ENCODE measurements around the gene PNPLA3.

Gene PNPLA3, protein sequence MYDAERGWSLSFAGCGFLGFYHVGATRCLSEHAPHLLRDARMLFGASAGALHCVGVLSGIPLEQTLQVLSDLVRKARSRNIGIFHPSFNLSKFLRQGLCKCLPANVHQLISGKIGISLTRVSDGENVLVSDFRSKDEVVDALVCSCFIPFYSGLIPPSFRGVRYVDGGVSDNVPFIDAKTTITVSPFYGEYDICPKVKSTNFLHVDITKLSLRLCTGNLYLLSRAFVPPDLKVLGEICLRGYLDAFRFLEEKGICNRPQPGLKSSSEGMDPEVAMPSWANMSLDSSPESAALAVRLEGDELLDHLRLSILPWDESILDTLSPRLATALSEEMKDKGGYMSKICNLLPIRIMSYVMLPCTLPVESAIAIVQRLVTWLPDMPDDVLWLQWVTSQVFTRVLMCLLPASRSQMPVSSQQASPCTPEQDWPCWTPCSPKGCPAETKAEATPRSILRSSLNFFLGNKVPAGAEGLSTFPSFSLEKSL

GRCh38 chr22:43923631-43924464 lies at the start of gene PNPLA3:
Gene PNPLA3, plus strand, starts transcription at chr22:43923805. Its CDS starts 107 bp downstream, at chr22:43923912.
- ATAC-seq: peak; percentile 81 to 87

DNA sequence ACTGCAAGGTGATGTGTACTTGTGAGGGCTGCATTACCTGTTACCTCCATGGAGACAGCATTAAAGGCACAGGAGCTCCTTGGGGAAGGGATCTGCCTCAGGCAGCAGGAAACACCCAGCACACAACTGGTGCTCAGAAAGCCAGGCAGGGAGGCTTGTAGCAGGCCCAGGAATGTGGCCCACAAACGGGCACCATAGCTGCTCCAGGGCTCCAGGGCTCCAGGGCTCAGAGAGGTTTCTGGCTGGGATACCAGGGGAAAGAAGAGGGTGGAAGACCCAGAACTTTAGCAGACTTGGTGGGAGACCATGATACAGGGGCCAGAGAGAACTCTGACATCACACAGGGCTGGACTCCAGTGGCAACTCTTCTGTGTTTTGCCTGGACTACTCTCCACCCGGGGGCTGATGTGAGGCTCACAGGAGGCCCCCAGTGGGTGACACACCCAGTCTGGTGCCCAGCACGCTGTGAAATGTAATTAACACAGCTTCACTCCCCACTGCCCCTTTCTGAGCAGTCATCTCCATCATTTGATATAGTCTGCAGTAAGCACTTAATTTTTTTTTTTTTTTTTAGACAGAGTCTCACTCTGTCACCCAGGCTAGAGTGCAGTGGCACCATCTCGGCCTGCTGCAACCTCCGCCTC lies 46.6 kb upstream of the PNPLA3 start:
- no peak for ATAC-seq

DNA sequence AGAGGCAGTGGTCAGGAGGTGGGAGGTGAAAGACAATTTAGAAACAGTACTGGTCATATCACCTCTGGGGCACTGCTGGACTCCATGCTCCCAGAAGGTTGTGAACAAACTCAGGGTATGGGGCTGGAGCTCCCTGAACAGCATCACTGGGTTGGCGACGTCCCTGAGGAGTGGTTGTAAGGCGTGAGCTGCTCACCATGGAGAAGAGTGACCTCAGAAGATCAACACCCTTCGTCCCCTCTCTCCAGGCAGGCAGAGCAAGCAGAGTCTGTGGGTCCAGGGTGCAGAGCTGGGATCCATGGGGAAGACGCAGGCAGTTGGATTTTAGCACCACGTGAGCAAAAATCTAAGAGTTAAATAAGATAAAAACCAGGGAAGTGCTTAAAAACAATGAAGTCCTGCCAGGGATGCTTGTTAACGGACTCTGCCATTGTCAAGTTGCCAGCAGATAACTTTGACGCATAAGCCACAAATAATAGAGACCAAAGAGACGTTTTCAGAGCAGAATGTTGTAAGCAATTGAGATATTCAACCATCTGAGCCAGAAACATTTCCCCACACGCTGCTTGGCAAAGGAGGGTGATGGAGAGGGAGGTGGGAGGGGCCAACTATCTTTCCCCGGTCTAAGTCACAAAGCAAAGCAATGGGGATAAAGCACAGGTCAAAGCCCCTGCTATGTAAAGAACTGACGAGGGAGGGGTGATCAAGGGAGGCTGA lies 45.4 kb upstream of the PNPLA3 start:
- no peak for ATAC-seq

DNA sequence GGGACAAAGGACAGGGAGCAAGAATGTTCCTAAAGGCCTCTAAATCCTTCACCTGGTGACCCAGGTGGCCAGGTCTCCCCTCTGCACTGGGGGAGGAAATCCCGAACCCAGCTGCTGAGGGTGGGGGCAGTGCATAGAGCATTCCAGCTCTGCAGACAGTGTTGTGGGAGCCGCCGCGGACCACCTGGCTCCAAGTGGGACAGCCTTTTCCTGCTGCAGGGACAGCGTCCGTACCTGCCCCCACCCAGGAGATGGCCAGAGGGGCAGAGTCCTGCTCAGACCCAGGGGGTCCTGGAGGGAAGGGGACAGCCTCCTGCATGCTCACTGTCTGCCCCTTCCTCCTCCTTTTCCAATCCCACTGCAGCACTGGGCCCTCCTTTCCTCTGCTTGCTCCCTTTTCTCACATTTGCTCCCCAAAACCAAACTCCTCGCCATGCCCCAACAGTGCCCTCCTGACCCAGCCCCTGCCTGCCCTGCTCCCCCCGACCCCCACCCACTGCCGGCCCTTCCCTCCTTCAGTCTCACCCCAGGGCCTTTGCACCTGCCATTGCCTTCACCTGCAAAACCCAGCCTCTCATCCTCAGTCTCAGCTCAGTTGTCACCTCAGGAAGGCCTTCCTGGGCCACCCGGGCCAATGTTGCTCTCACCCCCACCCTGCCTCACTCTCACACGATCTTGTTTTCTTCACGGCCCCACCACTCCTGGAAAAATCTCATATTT lies 44.6 kb upstream of the PNPLA3 start:
- ATAC-seq: no peak

GRCh38 chr22:43879901-43880540 lies 43.6 kb upstream of the PNPLA3 start:
- no peak for ATAC-seq

GRCh38 chr22:43880541-43880991 lies 43.0 kb upstream of the PNPLA3 start:
- no peak for ATAC-seq

DNA sequence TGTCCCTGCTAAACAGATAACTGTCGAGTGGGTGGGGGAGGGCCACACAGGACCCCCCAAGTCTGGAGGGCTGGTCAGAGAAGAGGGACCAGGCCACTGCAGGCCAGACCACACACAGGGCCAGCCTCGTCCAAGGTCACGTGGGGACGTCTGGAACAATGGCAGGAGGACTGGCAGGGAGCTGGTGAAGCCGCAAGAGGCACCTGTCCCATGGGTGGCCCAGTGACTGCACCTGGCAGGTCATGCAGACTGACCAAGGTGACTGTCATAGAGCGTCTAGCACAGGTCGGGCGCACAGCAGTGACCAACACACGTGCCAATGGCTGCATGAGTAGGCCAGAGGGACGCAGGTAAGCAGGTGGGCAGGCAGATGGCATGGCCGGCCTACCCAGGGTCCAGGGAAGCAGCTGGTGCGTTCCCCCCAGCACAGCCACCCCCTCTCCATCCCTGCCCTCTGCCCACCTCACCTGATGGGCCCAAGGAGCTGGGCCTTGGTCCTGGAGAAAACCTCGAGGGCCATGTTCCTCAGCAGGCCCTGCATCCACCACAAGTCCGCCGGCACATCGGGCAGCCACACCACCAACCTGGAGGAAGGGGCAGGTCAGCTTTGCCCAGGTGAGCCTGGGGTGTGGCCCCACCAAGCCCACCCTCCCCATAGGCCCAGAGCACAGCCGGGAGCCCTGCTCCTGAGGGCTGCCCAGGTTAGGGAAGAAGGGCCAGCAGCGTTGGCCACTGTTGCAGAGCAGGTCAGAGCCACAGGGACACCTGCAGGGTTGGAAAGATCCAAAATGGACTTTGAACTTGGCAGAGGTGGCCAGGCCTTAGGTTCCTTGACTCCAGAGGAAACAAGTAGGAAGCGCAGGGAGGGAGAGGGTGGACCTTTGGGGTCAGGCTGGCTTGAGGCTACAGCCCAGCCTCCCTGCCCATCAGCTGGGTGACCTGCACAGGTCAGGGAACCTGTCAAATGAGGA lies 42.2 kb upstream of the PNPLA3 start:
- no peak for ATAC-seq

DNA sequence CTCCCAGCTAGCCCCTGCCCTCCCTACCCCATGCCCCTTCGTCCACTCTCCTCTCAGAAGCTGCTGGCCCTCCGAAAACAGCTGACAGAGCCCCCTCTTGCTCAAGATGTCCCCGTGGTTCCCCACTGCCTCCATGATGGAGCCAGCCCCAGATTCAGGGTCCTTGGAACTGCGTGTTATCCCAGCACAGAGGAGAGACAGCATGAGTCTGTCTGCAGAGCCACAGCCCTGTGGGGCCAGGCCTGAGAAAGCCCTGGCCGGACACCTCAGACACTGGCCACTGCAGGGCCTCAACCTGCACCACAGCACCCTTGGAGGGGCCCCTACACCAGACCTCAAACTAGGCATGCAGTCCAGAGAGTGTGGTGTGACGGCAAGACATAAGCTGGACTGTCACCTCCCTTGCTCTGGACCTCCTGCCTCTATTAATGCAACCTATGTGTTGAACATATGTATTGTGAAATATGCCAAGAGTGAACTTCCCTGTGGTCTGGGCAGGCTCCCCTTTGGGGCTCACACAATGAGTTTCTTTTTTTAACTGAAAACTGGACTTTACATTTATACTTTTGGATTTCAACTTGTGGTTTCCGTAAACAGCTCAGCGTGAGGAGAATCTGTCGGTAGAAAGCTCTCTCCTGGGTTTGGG lies 41.4 kb upstream of the PNPLA3 start:
- ATAC-seq: no peak

- ATAC-seq: peak; percentile 38 to 51
Observed at GRCh38 chr22:43883012-43883661, 40.5 kb upstream of the PNPLA3 start.

DNA sequence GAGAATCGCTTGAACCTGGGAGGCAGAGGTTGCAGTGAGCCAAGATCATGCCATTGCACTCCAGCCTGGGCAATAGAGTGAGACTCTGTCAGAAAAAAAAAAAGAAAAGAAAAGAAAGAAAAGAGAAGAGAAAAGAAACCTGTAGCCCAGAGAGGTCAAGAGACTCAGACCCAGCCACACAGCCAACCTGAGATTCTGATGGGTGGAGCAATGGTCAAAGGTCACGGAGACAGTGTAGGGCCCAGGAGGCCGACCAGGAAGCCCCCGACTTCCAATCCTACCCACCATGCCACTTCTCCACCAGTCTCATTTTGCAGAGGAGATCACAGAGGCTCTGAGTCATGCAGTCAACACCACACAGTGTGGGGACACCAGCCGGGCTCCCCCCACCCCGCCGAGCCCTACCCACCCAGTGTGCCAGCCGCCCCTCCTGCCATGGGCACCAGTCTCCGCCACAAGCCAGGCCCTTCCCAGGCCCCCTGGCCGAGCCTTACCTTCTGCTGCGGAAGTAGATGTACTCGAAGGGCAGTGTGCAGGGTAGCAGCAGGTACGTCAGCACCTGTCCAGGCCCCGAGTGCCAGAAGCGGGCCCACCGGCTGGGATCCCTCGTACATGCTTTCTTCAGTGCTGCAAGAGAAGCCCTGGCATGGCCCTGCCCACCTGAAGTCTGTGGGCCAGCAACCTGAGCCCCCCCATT lies 39.7 kb upstream of the PNPLA3 start:
- ATAC-seq: no peak

DNA sequence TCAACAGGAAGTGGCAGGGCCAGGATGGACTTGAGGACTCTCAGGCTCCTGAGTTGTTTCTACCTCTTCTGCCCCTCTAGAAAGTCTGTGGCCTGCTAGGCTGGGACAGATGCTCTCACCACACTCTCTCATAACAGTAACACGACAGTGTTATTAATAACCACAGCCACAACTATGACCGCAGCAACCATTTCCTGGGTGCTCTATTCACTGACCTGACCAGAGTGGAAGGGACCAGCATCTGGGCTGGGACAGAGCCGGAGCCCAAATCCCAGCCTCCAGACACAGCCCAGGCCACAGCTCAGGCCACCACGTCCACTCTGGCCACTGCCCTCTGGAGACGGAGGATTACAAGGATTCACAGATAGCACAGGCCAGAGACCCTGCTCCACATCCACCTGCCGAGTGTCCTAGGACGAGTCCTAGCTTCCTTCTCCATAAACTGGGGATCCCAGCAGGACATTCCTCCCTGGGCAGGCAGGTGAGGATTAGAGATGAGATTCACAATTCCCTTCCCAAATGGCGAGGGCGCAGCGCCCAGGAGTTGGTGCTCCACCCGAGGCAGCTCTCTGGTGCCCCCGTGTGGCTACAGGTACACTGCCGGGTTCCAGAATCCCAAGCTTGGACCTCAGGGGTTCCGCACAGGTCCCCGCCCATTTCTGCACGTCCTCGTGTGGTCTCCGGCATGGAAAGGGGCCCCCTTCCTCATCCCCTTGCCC lies 38.8 kb upstream of the PNPLA3 start:
- no peak for ATAC-seq

GRCh38 chr22:43885319-43885671 lies 38.3 kb upstream of the PNPLA3 start:
- no peak for ATAC-seq

- no peak for ATAC-seq
Observed at GRCh38 chr22:43885786-43886185, 37.8 kb upstream of the PNPLA3 start.

GRCh38 chr22:43886231-43886630 lies 37.4 kb upstream of the PNPLA3 start:
- no peak for ATAC-seq

DNA sequence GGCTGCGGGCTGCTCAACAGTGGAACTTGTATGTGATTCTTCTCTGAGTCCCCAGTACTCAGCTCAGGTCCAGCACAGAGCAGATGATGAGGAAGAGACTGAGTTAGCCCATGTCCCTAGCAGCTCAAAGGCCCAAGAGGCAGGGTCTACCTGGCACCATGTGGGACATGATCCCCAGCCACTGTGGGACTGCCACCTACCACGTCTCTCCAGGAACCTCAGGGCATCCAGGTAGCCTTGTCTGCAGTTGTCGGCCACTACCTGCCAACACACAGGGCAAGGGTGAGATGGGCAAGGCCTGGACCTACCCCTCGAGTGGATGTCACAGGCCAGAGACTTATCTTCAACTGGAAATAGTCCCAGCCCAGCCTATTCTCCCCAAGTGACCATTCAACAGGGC lies 36.2 kb upstream of the PNPLA3 start:
- no peak for ATAC-seq

- ATAC-seq: no peak
Observed at GRCh38 chr22:43888740-43889139, 34.9 kb upstream of the PNPLA3 start.

- no peak for ATAC-seq
Observed at GRCh38 chr22:43889201-43889859, 34.3 kb upstream of the PNPLA3 start.

Data from activated CD4-positive, CD25-positive, alpha-beta regulatory T cell treated with anti-CD3 and anti-CD28 coated beads, Interleukin-2, amount 50 U/mL, for 24 hours (primary cell).